ENCODE results near the gene STAT3. TPM values are rescaled to one million over a fixed set of nuclear protein-coding genes. Genes with fewer than 3 reads are reported as not detected.
"Not testable (repeated sequence)": the region's sequence is repeated elsewhere in the genome, so short reads cannot be mapped to it uniquely, and the experiment has no call there.

STAT3 gene
- total RNA-seq, 1 experiment from 2014 or later, result 40.6 TPM

DNA sequence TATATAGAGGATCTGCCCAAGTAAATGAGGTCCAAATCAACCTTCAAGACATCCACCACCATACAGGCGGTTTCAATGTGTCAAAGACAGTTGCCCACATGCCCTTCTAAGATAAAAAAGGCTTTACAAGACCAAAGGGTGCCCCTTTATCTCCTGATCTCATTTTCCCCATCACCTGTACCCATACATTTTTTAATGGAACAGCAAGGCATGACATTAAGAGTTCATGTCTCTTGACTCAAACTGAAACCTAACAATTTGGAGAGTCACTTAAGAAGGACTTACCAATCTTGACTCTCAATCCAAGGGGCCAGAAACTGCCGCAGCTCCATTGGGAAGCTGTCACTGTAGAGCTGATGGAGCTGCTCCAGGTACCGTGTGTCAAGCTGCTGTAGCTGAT lies 40.1 kb downstream of the STAT3 start:
- DNase-seq (ENCODE audit: low read depth), result no peak

DNA sequence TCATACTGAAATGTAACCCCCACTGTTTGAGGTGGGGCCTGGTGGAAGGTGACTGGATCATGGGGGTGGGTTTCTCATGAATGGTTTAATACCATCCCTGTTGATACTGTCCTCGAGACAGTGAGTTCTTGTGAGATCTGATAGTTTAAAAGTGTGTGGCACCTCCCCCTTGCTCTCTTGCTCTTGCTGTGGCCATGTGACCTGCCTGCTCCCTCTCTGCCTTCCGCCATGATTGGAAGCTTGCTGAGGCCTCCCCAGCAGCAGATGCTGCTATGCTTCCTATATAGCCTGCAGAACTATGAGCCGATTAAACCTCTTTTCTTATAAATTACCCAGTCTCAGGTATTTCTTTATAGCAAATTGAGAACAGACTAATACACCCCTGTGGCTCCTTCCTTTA lies 40.6 kb downstream of the STAT3 start:
- DNase-seq (ENCODE audit: low read depth), result no peak

DNA sequence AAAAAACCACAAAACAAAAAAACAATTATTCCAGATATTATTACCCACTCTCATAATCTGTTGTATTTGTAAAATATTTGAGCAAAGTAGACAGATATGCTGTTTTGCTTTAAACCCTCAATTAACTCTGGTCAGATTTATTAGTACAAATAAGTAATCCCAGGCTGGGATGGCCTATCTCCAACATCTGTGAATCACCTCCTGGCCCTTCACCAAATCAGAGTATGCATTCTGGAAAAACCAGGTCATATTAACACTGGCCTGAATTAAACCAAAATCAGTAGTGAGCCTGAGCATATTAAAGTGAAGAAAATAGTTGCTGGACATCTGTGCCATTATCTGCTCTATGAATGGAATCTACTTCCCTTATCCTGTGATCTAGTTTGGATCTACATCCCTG lies 41.0 kb downstream of the STAT3 start:
- DNase-seq (ENCODE audit: low read depth), result peak; percentile 86

DNA sequence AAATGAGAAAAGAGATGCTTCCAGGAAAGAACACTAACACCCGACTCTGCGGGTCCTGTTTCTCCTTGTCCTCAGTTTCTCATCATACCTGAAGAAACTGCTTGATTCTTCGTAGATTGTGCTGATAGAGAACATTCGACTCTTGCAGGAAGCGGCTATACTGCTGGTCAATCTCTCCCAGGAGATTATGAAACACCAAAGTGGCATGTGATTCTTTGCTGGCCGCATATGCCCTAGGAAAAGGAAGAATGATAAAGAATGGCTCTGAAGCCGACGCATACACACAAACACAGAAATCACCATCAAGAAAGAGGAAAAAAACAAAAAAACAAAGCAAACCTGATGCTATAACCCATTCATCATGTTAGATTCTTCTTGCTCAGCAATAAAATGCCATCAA lies 41.8 kb downstream of the STAT3 start:
- DNase-seq (ENCODE audit: low read depth), result no peak

DNA sequence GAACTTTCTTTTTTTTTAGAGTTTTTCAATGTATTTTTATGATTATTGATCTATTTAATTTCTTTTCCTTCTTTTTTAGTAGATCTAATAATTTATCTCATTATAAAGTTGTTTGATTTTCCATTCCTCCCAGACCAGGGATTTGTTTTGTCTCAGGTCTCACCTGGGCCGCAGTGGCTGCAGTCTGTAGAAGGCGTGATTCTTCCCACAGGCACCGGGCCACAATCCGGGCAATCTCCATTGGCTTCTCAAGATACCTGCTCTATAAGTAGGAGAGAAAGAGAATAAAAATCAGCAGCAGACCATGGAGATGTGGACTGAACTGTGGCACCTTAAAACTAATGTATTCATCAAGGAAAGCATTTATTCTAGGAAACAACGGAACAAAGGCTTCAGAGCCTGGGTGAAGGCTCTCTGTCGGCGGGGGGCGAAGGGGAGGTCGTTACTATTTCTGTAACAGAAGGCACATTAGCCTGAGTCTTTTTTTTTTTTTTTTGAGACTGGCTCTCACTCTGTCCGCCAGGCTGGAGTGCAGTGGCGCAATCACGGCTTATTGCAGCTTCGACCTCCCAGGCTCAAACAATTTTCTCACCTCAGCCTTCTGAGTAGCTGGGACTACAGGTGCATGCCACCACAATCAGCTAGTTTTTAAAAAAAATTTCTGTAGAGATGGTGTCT lies 42.7 kb downstream of the STAT3 start:
- DNase-seq (ENCODE audit: low read depth), result no peak

DNA sequence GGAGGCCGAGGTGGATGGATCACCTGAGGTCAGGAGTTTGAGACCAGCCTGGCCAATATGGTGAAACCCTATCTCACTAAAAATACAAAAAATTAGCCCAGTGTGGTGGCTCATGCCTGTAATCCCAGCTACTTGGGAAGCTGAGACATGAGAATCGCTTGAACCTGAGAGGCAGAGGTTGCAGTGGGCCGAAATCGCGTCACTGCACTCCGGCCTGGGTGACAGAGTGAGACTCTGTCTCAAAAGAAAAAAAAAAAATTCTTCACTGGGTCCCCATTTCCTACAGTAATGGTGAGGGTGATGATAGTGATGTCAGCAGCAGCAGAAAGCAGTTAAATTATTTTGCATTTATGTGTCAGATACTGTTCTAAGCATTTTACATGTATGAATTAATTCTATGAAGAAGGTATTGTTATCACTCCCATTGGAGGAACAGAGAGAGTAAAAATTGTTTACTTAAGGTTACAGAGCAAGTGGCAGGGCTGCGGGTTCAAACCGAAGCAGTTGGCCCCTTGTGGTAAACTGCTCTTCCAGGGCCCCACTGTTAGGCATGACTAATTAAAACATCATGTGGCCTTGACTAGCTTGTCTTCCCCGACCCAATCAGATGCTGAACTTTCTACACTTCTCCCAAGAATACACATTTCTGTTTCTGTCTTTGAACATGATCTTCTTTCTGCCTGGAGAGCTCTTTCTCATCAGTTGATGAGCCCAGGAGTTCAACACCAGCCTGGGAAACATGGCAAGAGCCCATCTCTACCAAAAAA lies 45.8 kb downstream of the STAT3 start:
- peak; percentile 93 for DNase-seq (ENCODE audit: low read depth)

DNA sequence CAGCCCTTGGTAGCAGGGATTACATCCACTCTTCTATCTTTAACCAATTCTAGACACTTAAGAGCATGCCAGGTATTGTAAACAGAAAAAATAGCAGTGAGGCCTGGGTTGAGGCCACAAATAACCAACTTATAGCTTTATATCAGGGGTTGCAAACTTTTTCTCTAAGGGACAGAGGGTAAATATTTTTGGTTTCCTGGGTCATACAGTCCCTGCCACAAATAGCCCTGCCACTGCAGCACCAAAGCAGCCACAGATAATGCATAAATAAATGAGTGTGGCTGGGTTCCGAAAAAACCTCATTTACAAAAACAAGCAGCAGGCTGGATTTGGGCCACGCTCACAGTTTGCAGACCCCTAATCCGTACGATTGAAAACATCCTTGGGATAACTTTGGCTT lies 46.7 kb downstream of the STAT3 start:
- DNase-seq (ENCODE audit: low read depth), result no peak

DNA sequence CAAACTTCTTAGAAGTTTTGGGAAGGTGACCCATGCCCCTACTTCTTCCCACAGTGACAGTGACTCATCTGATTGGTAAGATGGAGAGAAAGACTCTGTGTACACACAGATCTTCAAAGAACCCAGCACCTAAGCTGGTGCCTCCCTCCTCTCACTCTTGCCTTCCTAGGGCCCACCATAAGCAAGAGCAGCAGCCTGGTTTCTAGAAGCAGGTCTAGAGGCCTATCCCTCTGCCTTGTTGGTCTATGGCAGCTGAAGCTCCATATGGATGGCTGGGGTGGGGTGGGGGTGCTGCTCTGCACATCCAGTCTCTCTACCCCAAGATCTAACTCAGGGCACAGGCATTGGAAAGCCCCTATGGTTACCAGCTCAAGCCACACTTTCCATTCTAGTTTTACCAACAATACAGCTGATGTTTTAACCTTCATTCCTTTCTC lies 47.5 kb downstream of the STAT3 start:
- DNase-seq (ENCODE audit: low read depth), result peak; percentile 45

DNA sequence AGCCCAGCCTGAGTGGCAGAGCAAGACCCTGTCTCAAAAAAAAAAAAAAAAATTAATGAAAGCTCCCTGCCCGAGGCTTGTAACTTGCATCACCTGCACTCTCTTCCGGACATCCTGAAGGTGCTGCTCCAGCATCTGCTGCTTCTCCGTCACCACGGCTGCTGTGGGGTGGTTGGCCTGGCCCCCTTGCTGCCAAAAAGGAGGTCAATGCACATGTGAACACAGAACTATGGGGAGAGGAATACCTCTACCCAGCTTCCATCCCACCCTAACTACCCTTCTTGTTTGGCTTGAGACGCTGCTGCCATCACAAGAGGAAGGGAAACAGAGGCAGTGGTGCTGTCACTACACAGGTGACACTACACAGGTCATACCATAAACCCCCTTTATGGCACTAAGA lies 49.0 kb downstream of the STAT3 start:
- no peak for DNase-seq (ENCODE audit: low read depth)

DNA sequence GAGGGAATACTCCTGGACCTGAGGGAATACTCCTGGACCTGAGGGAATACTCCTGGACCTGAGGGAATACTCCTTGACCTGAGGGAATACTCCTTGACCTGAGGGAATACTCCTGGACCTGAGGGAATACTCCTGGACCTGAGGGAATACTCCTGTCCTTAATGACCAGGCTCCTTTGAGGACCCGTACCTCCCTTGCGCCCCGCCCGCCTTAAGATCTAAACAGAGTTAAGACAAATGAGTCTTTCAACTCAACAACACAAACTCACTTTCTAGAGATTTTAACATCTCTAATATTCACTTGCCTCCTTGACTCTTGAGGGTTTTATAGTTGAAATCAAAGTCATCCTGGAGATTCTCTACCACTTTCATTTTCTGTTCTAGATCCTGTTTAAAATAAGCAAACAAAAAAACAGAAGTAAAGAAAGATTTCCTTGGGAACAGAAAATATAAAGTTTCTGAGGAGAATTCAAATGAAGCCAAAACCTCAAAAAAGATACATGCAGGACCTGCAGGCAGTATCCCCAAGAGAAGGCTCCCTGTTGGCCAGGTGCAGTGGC lies 49.7 kb downstream of the STAT3 start:
- DNase-seq (ENCODE audit: low read depth), result no peak

DNA sequence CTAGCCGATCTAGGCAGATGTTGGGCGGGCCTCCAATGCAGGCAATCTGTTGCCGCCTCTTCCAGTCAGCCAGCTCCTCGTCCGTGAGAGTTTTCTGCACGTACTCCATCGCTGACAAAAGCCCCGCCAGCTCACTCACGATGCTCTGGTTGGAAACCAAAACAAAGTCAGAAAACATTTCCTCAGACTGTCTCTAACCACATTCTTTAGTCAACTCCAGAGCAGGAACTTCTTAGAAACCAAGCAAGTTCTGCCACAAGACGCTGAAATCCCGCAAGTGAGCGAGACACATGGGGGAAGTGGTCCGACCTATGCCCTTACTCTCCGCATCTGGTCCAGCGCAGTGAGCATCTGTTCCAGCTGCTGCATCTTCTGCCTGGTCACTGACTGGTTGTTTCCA lies 50.8 kb downstream of the STAT3 start:
- no peak for DNase-seq (ENCODE audit: low read depth)

DNA sequence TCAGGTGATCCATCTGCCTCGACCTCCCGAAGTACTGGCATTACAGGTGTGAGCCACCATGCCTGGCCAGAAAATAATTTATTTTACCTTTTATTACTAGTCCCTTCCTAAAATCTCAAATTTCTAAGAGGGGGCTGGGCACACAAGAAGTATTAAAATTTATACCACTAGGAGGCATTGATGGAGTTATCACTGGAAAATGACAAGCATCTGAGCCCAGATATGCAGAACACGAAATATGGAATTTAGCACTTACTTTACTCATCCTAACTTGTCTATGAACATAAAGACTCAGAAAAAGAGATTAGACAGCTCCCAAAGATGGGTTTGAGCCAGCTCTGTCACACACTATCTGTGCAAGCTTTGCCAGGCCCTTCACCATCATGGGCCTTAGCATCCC lies 53.6 kb downstream of the STAT3 start:
- no peak for DNase-seq (ENCODE audit: low read depth)

DNA sequence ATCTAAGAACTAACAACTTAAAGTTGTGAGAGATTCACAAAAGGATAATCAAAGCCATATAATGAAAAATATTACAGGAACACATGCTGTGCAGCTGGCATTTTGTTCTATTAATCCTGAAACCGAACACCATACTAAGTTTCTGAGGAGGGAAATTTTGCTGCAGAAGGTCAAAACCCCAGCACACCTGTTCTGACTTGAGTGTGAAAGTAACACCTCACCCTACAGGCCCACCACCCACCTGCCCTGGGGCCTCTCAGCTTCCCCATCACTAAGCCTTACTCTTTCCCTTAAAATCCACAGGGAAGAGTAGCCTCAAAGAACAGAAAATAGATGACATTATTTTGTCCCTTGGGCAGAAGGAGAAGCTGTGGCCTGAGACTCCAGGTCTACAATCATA lies 55.2 kb downstream of the STAT3 start:
- no peak for DNase-seq (ENCODE audit: low read depth)

DNA sequence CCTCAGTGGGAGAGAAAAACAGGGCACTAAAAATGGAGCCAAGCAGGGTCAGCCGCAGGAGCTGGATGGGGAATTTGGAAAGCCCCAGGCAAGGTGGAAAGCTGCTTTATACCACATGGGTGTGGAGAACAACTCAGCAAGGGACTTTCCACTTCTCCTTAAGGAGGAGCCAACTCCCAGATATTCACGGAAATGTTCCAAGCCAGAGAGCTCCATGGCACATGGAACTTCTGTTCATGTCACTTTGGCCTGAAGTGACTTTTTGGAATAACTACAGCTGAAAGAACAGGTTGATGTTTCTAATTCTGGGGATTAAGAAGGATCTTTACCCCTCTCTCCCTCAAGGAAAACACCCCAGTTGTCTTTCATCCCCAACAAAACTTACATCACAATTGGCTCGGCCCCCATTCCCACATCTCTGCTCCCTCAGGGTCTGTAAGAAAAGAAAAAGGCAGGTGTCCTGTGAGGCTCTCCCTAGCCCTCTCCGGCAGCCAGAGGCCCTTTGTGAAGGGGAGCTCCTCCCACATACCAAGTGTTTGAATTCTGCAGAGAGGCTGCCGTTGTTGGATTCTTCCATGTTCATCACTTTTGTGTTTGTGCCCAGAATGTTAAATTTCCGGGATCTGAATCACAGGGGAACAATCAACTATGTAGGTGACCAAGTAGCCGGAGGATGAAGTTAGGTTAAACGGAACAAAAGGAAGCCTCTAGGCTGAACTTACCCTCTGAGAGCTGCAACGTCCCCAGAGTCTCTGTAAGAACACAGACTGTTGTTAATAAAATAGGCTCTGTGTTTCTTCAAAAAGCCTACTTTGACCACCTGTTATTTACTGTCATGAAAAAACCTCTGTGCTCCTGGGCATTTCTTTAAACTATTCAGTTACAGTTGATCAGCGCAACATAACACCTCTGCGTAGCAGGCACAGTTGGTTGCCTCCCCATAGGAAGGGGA lies 58.9 kb downstream of the STAT3 start:
- DNase-seq (ENCODE audit: low read depth), result peak; percentile 92

DNA sequence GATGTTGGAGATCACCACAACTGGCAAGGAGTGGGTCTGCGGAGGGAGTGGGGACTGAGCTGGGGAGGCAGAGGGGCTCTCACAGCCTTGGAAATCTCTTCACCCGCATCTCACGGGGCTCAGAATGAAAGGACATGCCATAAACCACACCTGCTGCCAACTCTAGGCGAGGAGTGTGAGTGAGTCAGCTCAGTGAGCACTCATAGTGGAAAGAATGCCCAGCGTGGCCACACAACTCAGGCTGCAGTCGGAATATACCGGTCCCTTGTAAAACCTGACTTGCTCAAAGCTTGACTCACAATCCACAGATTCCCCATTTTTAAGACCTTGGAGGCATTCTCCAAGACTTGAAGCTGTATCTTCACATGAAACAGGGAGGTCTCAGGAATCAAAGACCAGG lies 63.2 kb downstream of the STAT3 start:
- DNase-seq (ENCODE audit: low read depth), result peak; percentile 92

DNA sequence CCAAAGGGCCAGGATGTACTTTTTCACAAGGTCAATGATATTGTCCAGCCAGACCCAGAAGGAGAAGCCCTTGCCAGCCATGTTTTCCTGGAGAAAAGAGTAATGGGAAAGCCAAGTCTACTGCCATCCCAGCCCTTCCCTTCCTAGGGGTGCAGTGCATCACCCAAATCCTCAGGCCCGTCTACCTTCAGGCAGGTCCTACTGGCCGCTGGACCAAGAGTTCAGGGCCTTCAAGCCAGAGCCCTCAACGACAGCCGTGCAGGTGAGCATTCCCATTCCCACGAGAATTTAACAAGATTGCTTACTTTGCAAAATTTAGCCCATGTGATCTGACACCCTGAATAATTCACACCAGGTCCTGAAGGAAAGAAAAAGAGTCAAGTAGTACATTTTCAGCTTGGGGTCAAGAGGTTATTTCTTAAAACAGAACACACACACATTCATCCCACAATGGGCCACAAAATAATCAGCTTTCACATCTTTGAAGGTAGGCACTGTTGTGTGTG lies 64.9 kb downstream of the STAT3 start:
- DNase-seq (ENCODE audit: low read depth), result no peak

DNA sequence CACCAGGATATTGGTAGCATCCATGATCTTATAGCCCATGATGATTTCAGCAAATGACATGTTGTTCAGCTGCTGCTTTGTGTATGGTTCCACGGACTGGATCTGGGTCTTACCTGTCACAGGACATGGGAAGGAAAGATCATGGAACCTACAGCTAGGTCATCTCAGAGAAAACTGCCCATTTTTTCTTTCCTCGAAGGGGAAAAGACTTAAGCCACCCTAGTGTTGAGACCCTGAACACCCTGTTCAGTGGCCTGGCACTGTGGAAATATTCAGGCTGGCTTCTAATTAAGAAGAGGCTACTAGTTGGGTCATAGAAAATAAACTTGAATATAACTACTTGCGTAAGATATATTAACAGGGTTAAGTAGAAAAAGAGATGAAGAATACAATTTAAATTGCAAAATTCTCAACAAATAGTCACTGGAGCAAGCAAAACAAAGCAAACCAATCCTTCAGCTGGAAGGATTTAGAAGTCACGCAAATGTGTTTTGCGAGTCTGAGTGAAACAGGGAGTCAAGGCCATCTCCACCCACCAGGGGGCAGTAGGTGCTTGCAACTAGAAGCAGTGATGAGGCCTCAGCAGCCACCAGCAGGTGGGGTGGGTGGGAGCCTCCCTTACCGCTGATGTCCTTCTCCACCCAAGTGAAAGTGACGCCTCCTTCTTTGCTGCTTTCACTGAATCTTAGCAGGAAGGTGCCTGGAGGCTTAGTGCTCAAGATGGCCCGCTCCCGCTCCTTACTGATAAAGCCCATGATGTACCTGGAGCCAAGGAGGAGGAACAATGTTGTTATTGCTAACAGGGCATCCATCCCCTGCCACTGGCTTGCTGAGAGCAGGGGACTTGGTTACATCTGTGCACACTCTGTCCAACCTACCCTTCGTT lies 65.6 kb downstream of the STAT3 start:
- peak; percentile 84 for DNase-seq (ENCODE audit: low read depth)

DNA sequence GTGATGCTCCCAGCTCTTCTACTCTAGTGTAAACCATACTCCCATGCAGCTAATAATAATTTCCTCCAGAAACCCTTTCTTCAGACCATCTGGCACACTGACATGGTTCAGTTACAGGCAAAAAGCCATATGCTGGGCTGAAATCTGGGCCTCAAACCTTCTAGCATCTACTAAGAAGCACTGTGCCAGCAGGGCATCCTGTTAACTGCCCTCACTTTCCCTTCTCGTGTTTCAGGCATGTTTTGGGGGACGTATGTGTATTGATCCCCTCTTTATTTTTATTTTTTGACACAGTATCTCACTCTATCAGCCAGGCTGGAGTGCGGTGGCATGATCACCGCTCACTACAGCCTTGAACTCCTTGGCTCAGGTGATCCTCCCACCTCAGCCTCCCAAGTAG lies 66.7 kb downstream of the STAT3 start:
- DNase-seq (ENCODE audit: low read depth), result no peak

DNA sequence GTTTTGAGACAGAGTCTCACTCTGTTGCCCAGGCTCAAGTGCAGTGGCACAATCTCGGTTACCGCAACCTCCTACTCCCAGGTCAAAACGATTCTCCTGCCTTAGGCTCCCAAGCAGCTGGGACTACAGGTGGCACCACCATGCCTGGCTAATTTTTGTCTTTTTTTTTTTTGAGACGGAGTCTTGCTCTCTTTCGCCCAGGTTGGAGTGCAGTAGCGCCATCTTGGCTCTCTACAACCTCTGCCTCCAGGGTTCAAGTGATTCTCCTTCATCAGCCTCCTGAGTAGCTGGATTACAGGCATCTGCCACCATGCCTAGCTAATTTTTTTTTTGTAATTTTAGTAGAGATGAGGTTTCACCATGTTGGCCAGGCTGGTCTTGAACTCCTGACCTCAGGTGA lies 70.3 kb downstream of the STAT3 start:
- DNase-seq (ENCODE audit: low read depth), result not testable (repeated sequence)

DNA sequence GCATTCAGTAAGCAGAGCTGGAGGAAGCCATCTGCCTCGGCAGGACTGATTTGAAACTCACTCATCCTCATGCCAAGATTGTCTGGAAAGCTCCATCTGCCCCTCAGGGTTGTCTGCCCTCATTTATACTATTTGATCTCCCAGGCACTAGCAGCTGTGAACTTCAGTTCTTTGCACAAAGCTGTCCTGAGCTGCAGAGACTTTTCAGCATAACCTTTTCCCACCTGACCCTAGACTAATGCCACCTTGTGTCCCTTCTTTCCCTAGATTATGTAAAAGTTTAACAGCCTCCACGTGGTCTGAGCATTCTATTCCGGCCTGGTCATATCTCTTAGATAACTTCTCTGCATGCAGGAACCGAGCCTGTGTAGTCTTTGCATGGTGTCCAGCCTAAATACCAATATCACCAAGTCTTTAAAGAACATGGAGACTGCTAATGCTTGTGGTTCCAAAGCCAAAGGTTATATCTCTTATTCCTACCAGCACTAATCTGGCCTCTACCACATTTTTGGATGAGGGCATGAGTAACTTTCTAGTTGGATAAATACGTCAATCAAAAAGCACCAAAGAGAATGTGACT lies 70.9 kb downstream of the STAT3 start:
- no peak for DNase-seq (ENCODE audit: low read depth)

Measured in RPMI7951 (cell line).